ENCODE results near the gene SUPT20H. TPM values are rescaled to one million over a fixed set of nuclear protein-coding genes. Genes with fewer than 3 reads are reported as not detected.

Gene SUPT20H
- total and polyA plus RNA-seq, 10 of the 15 experiments (the other 5 are each of a cell fraction or from before 2014, with no cell fraction given), result 12.3 to 69.8 (median 47.5) TPM

- DNase-seq (ENCODE audit: low read depth, low spot score) (no peak), ATAC-seq (no peak), FAIRE-seq (peak; percentile 41)
- no peak overlapping the region for H2AFZ ChIP-seq (ENCODE audit: control insufficient read depth, low read depth, low read length)
- no peak overlapping the region for H3K4me2 ChIP-seq (ENCODE audit: control insufficient read depth, insufficient read depth)
- ChIA-PET CTCF (interaction anchor here (1.9 kb wide), 1 partner anchor 12 kb away, joined by 5 read pairs; no protein-coding TSS in a partner anchor), SMC1A (ENCODE audit: uncharacterized antibody, unreplicated experiment) (no interaction called here), RAD21 (ENCODE audit: unreplicated experiment) (no interaction called here), POLR2A (no interaction called here)
- no peak overlapping the region for H3K9ac ChIP-seq (ENCODE audit: control insufficient read depth, insufficient read depth, low read length)
- WGBS (ENCODE audit: insufficient coverage, insufficient replicate concordance, low lambda C conversion rate, missing lambda C conversion rate), result 0% methylated on average over 1 of the region's 1 CpG
- no peaks in the 10 kb centered on the region for H3K79me2 ChIP-seq (ENCODE audit: control insufficient read depth, insufficient read depth, low read length)
- intact Hi-C loops (cut with micrococcal nuclease; ENCODE audit: unreplicated experiment), result loop anchor here (5.0 kb wide), 1 partner anchor 493 kb away; no protein-coding TSS in a partner anchor
- no peaks in the 10 kb centered on the region for H3K4me1 ChIP-seq (ENCODE audit: control insufficient read depth, insufficient read depth, low read length)
- no peak overlapping the region for H3K27ac ChIP-seq (ENCODE audit: control insufficient read depth, insufficient read depth)
- BruUV-seq (replicated peaks), result no TSS peak
- H4K20me1 ChIP-seq (ENCODE audit: control insufficient read depth, insufficient read depth), result no peaks in the 10 kb centered on the region
- H3K36me3 ChIP-seq (ENCODE audit: control insufficient read depth in 2 of 2, insufficient read depth in 2 of 2, low read length in 1 of 2), result no peaks in the 10 kb centered on the region
- no peak overlapping the region for H3K4me3 ChIP-seq
- in situ Hi-C loops (cut with MboI), result no loop called here
- H3K9me3 ChIP-seq (replicated peaks; ENCODE audit: control insufficient read depth, insufficient read depth, low read length), result no peaks in the 10 kb centered on the region
- no peaks in the 10 kb centered on the region; a peak in 1 of 4 replicates for H3K27me3 ChIP-seq (replicated peaks in 1 of 2; ENCODE audit: control insufficient read depth in 2 of 2, insufficient read depth in 2 of 2, low read length in 1 of 2)
- TF ChIP-seq CTCF (IDR thresholded peaks at IDR 0.05 in 2 of 3, conservative IDR thresholded peaks at IDR 0.05 in 1 of 3; ENCODE audit: control insufficient read depth in 2 of 3, extremely low read depth in 1 of 3, insufficient read depth in 1 of 3, low read depth in 3 of 3, low read length in 3 of 3) (peak; percentile 23 to 42 (median 41); a peak in 5 of 6 replicates), RAD21 (IDR thresholded peaks at IDR 0.05; ENCODE audit: insufficient read depth, low read depth, low read length) (peak; percentile 52), MXI1 (IDR thresholded peaks at IDR 0.05; ENCODE audit: low read depth, low read length) (no peak), POLR2A (IDR thresholded peaks at IDR 0.05; ENCODE audit: low read depth, low read length) (no peak), MAX (IDR thresholded peaks at IDR 0.05; ENCODE audit: low read depth, low read length) (no peak), ZSCAN29 (IDR thresholded peaks at IDR 0.05) (no peak), TAF1 (IDR thresholded peaks at IDR 0.05; ENCODE audit: borderline replicate concordance, low read depth, low read length) (no peak), SMC3 (IDR thresholded peaks at IDR 0.05; ENCODE audit: borderline replicate concordance, low read length) (peak; percentile 43; the same call in 1 of the 2 replicates), GATAD2B (conservative IDR thresholded peaks at IDR 0.05; ENCODE audit: low read depth) (no peak), RELA (IDR thresholded peaks at IDR 0.05; ENCODE audit: borderline replicate concordance, partially characterized antibody) (no peak)
- TF ChIP-seq, protein P1, sequence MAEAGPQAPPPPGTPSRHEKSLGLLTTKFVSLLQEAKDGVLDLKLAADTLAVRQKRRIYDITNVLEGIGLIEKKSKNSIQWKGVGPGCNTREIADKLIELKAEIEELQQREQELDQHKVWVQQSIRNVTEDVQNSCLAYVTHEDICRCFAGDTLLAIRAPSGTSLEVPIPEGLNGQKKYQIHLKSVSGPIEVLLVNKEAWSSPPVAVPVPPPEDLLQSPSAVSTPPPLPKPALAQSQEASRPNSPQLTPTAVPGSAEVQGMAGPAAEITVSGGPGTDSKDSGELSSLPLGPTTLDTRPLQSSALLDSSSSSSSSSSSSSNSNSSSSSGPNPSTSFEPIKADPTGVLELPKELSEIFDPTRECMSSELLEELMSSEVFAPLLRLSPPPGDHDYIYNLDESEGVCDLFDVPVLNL (IDR thresholded peaks at IDR 0.05; ENCODE audit: low read depth, low read length), result no peak
- TF ChIP-seq, protein P2, sequence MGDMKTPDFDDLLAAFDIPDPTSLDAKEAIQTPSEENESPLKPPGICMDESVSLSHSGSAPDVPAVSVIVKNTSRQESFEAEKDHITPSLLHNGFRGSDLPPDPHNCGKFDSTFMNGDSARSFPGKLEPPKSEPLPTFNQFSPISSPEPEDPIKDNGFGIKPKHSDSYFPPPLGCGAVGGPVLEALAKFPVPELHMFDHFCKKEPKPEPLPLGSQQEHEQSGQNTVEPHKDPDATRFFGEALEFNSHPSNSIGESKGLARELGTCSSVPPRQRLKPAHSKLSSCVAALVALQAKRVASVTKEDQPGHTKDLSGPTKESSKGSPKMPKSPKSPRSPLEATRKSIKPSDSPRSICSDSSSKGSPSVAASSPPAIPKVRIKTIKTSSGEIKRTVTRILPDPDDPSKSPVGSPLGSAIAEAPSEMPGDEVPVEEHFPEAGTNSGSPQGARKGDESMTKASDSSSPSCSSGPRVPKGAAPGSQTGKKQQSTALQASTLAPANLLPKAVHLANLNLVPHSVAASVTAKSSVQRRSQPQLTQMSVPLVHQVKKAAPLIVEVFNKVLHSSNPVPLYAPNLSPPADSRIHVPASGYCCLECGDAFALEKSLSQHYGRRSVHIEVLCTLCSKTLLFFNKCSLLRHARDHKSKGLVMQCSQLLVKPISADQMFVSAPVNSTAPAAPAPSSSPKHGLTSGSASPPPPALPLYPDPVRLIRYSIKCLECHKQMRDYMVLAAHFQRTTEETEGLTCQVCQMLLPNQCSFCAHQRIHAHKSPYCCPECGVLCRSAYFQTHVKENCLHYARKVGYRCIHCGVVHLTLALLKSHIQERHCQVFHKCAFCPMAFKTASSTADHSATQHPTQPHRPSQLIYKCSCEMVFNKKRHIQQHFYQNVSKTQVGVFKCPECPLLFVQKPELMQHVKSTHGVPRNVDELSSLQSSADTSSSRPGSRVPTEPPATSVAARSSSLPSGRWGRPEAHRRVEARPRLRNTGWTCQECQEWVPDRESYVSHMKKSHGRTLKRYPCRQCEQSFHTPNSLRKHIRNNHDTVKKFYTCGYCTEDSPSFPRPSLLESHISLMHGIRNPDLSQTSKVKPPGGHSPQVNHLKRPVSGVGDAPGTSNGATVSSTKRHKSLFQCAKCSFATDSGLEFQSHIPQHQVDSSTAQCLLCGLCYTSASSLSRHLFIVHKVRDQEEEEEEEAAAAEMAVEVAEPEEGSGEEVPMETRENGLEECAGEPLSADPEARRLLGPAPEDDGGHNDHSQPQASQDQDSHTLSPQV (IDR thresholded peaks at IDR 0.05), result no peak
These were observed 49.7 kb upstream of the SUPT20H start for GRCh38 chr13:37109051-37109678.

Data from GM12878 (cell line).